ENCODE results near the gene ANO1.

The ANO1 gene

DNA sequence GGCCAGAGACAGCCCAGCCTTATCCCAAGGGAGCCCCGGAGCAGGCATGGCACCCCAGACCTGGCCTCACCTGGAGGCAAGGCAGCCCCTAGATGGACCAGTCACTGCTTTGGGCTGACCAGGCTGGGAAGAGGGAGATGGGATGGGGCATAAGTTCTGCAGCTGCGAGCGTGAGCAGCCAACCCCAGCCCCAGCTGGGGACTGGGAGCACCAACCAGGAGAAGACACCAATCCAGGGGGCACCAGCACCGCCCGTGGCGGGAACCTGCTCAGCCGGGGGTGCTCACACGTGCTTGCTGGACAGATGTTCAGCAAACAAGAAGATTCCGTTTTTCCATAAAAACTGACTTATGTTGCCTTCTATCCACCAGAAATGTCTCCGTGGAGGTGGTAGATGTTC is 108.8 kb downstream of the ANO1 start:
- Histone ChIP-seq H3K79me2 (ENCODE audit: control insufficient read depth, insufficient read depth, low read length, poor library complexity) (no peaks in the 10 kb centered on the region), H3K27me3 (ENCODE audit: insufficient read depth, low read length) (no peaks in the 10 kb centered on the region), H2BK120ac (ENCODE audit: insufficient read depth, low read length, poor library complexity) (no peak overlapping the region), H4K12ac (ENCODE audit: low read depth, low read length) (no peak overlapping the region), H3K79me1 (ENCODE audit: low read length) (no peaks in the 10 kb centered on the region), H3K9ac (ENCODE audit: low read length) (no peak overlapping the region), H3K14ac (ENCODE audit: low read length) (no peak overlapping the region), H3K4me3 (ENCODE audit: low read depth, low read length) (no peak overlapping the region), H2BK5ac (ENCODE audit: low read depth, low read length, poor library complexity) (no peak overlapping the region), H3K27ac (ENCODE audit: low read depth, low read length) (no peak overlapping the region), H3K4ac (ENCODE audit: low read depth, low read length) (no peak overlapping the region), H2BK12ac (ENCODE audit: low read length) (no peak overlapping the region), H3K36me3 (ENCODE audit: control insufficient read depth in 1 of 2, insufficient read depth in 2 of 2, low read length in 2 of 2) (no peaks in the 10 kb centered on the region), H3K9me3 (ENCODE audit: insufficient read depth, low read depth, low read length) (peaks cover 7% of the 10 kb centered on the region), H2AK5ac (ENCODE audit: low read length) (no peak overlapping the region), H3K23ac (ENCODE audit: low read length) (no peak overlapping the region), H3K4me1 (ENCODE audit: control insufficient read depth in 1 of 2, insufficient read depth in 2 of 2, low read length in 2 of 2) (no peaks in the 10 kb centered on the region), H2AFZ (ENCODE audit: insufficient read depth, low read length, poor library complexity) (no peak overlapping the region), H4K91ac (ENCODE audit: low read depth, low read length) (no peak overlapping the region), H3K18ac (ENCODE audit: low read length) (no peak overlapping the region), H4K8ac (ENCODE audit: low read depth, low read length) (no peak overlapping the region), H3K4me2 (ENCODE audit: low read length) (no peak overlapping the region)
- no peak for DNase-seq
- WGBS (ENCODE audit: extremely low coverage, insufficient coverage, insufficient read length) = no CpG with 5 or more reads among the region's 10 CpGs

DNA sequence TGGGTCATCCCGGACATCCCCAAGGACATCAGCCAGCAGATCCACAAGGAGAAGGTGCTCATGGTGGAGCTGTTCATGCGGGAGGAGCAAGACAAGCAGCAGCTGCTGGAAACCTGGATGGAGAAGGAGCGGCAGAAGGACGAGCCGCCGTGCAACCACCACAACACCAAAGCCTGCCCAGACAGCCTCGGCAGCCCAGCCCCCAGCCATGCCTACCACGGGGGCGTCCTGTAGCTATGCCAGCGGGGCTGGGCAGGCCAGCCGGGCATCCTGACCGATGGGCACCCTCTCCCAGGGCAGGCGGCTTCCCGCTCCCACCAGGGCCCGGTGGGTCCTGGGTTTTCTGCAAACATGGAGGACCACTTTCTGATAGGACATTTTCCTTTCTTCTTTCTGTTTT is 109.7 kb downstream of the ANO1 start:
- H3K4ac ChIP-seq (ENCODE audit: low read depth, low read length) = no peak overlapping the region
- no peak overlapping the region for H3K9ac ChIP-seq (ENCODE audit: low read length)
- no peak overlapping the region for H2BK5ac ChIP-seq (ENCODE audit: low read depth, low read length, poor library complexity)
- no peak overlapping the region for H4K8ac ChIP-seq (ENCODE audit: low read depth, low read length)
- H2BK120ac ChIP-seq (ENCODE audit: insufficient read depth, low read length, poor library complexity) = no peak overlapping the region
- H2AK5ac ChIP-seq (ENCODE audit: low read length) = no peak overlapping the region
- H3K79me1 ChIP-seq (ENCODE audit: low read length) = no peaks in the 10 kb centered on the region
- peaks cover 7% of the 10 kb centered on the region for H3K9me3 ChIP-seq (ENCODE audit: insufficient read depth, low read depth, low read length)
- H3K4me3 ChIP-seq (ENCODE audit: low read depth, low read length) = no peak overlapping the region
- no peaks in the 10 kb centered on the region for H3K27me3 ChIP-seq (ENCODE audit: insufficient read depth, low read length)
- H3K4me1 ChIP-seq (ENCODE audit: control insufficient read depth in 1 of 2, insufficient read depth in 2 of 2, low read length in 2 of 2) = no peaks in the 10 kb centered on the region
- no peaks in the 10 kb centered on the region for H3K36me3 ChIP-seq (ENCODE audit: control insufficient read depth in 1 of 2, insufficient read depth in 2 of 2, low read length in 2 of 2)
- H3K79me2 ChIP-seq (ENCODE audit: control insufficient read depth, insufficient read depth, low read length, poor library complexity) = no peaks in the 10 kb centered on the region
- no peak overlapping the region for H2AFZ ChIP-seq (ENCODE audit: insufficient read depth, low read length, poor library complexity)
- H3K23ac ChIP-seq (ENCODE audit: low read length) = no peak overlapping the region
- no peak overlapping the region for H3K27ac ChIP-seq (ENCODE audit: low read depth, low read length)
- no peak overlapping the region for H3K18ac ChIP-seq (ENCODE audit: low read length)
- no peak overlapping the region for H2BK12ac ChIP-seq (ENCODE audit: low read length)
- H3K14ac ChIP-seq (ENCODE audit: low read length) = no peak overlapping the region
- H4K91ac ChIP-seq (ENCODE audit: low read depth, low read length) = no peak overlapping the region
- no peak overlapping the region for H3K4me2 ChIP-seq (ENCODE audit: low read length)
- DNase-seq = no peak
- WGBS (ENCODE audit: extremely low coverage, insufficient coverage, insufficient read length) = no CpG with 5 or more reads among the region's 15 CpGs
- H4K12ac ChIP-seq (ENCODE audit: low read depth, low read length) = no peak overlapping the region

DNA sequence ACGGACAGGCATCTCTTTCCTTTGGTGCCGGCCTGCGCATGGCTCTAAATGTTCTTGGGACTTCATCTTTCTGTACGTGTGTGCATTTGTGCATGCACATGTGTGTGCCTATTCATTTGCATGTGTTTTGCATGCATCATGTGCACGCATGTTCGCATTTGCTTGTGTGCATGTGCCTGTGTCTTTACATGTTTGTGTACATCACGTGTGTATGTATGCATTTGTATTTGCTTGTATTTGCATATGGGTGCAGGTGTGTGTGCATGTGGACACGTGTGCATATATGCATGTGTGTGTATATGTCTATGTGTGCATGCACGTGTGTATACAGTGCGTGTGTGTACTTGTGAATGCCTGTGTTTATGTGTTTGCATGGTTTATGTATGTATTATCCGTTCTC is 111.5 kb downstream of the ANO1 start:
- H3K23ac ChIP-seq (ENCODE audit: low read length) = no peak overlapping the region
- H3K27ac ChIP-seq (ENCODE audit: low read depth, low read length) = no peak overlapping the region
- H2AK5ac ChIP-seq (ENCODE audit: low read length) = no peak overlapping the region
- H3K9me3 ChIP-seq (ENCODE audit: insufficient read depth, low read depth, low read length) = peaks cover 10% of the 10 kb centered on the region
- no peak overlapping the region for H3K4me2 ChIP-seq (ENCODE audit: low read length)
- no peak overlapping the region for H4K91ac ChIP-seq (ENCODE audit: low read depth, low read length)
- no peak overlapping the region for H4K12ac ChIP-seq (ENCODE audit: low read depth, low read length)
- H3K79me2 ChIP-seq (ENCODE audit: control insufficient read depth, insufficient read depth, low read length, poor library complexity) = no peaks in the 10 kb centered on the region
- no CpG with 5 or more reads among the region's 11 CpGs for WGBS (ENCODE audit: extremely low coverage, insufficient coverage, insufficient read length)
- H3K79me1 ChIP-seq (ENCODE audit: low read length) = no peaks in the 10 kb centered on the region
- H2BK120ac ChIP-seq (ENCODE audit: insufficient read depth, low read length, poor library complexity) = no peak overlapping the region
- no peak overlapping the region for H2AFZ ChIP-seq (ENCODE audit: insufficient read depth, low read length, poor library complexity)
- H3K27me3 ChIP-seq (ENCODE audit: insufficient read depth, low read length) = no peaks in the 10 kb centered on the region
- H3K36me3 ChIP-seq (ENCODE audit: control insufficient read depth in 1 of 2, insufficient read depth in 2 of 2, low read length in 2 of 2) = no peaks in the 10 kb centered on the region
- no peak overlapping the region for H4K8ac ChIP-seq (ENCODE audit: low read depth, low read length)
- no peak overlapping the region for H3K18ac ChIP-seq (ENCODE audit: low read length)
- no peak for DNase-seq
- no peak overlapping the region for H3K14ac ChIP-seq (ENCODE audit: low read length)
- H3K9ac ChIP-seq (ENCODE audit: low read length) = no peak overlapping the region
- H3K4ac ChIP-seq (ENCODE audit: low read depth, low read length) = no peak overlapping the region
- H2BK5ac ChIP-seq (ENCODE audit: low read depth, low read length, poor library complexity) = no peak overlapping the region
- no peaks in the 10 kb centered on the region for H3K4me1 ChIP-seq (ENCODE audit: control insufficient read depth in 1 of 2, insufficient read depth in 2 of 2, low read length in 2 of 2)
- H3K4me3 ChIP-seq (ENCODE audit: low read depth, low read length) = no peak overlapping the region
- no peak overlapping the region for H2BK12ac ChIP-seq (ENCODE audit: low read length)

DNA sequence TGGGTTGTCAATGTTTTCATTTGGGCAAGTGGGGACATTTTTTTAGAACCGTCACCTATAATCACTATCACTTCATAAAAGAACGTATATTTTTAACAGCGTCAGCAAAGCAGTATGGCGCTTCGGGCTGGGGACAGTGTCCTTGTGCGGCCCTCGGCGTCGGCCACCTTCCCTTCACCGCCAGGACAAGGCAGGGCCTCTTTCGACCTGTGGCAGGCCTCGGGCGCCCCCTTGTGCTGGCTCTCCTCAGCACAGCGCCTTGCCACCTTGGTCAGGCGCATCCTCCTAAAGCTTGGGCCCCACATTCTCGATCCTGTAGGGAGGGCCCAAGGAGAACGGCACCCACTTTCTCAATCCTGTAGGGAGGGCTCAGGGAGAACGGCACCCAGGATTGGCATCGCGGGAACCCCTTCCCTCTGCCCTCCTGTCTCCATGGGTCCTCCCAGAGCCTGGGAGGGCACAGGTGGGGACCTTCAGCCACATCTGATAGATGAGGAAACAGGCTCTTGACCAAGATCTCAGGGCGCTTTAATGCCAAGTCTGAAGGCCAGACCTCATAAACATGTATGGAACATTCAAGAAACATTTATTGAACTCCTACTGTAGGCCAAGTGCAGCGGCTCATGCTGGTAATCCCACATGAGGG is 113.5 kb downstream of the ANO1 start:
- WGBS (ENCODE audit: extremely low coverage, insufficient coverage, insufficient read length) = no CpG with 5 or more reads among the region's 22 CpGs

More for the DNA sequence above, 113.5 kb downstream of the ANO1 start:
- Histone ChIP-seq H3K4ac (ENCODE audit: low read depth, low read length) (no peak overlapping the region), H3K27me3 (ENCODE audit: insufficient read depth, low read length) (no peaks in the 10 kb centered on the region), H3K14ac (ENCODE audit: low read length) (no peak overlapping the region), H4K12ac (ENCODE audit: low read depth, low read length) (no peak overlapping the region), H2BK12ac (ENCODE audit: low read length) (no peak overlapping the region), H3K79me1 (ENCODE audit: low read length) (no peaks in the 10 kb centered on the region), H3K9me3 (ENCODE audit: insufficient read depth, low read depth, low read length) (peaks cover 10% of the 10 kb centered on the region), H3K4me3 (ENCODE audit: low read depth, low read length) (no peak overlapping the region), H4K91ac (ENCODE audit: low read depth, low read length) (no peak overlapping the region), H3K36me3 (ENCODE audit: control insufficient read depth in 1 of 2, insufficient read depth in 2 of 2, low read length in 2 of 2) (no peaks in the 10 kb centered on the region), H2AFZ (ENCODE audit: insufficient read depth, low read length, poor library complexity) (no peak overlapping the region), H3K9ac (ENCODE audit: low read length) (no peak overlapping the region), H2AK5ac (ENCODE audit: low read length) (no peak overlapping the region), H2BK120ac (ENCODE audit: insufficient read depth, low read length, poor library complexity) (no peak overlapping the region), H3K4me2 (ENCODE audit: low read length) (no peak overlapping the region), H3K18ac (ENCODE audit: low read length) (no peak overlapping the region), H3K23ac (ENCODE audit: low read length) (no peak overlapping the region), H3K27ac (ENCODE audit: low read depth, low read length) (no peak overlapping the region), H2BK5ac (ENCODE audit: low read depth, low read length, poor library complexity) (no peak overlapping the region), H4K8ac (ENCODE audit: low read depth, low read length) (no peak overlapping the region), H3K79me2 (ENCODE audit: control insufficient read depth, insufficient read depth, low read length, poor library complexity) (no peaks in the 10 kb centered on the region), H3K4me1 (ENCODE audit: control insufficient read depth in 1 of 2, insufficient read depth in 2 of 2, low read length in 2 of 2) (no peaks in the 10 kb centered on the region)
- DNase-seq = peak; percentile 67 to 88

All from trophoblast cell (in vitro differentiated cells and primary cell).